Measurements from ENCODE around the gene RPL39L. TPM values are rescaled to one million over a fixed set of nuclear protein-coding genes. Genes with fewer than 3 reads are reported as not detected.

Gene RPL39L
- polyA plus RNA-seq (2013, experiment 1 of 2): 82.8 TPM
- polyA plus RNA-seq (2013, experiment 2 of 2): 80.8 TPM

- no peaks in the 10 kb centered on the region for H3K79me2 ChIP-seq (ENCODE audit: control insufficient read depth, insufficient read depth, low read length)
- H3K9ac ChIP-seq (ENCODE audit: low read length): peak within 1 kb of the TSS; percentile 92
- H3K4ac ChIP-seq (ENCODE audit: low read depth, low read length): peak within 1 kb of the TSS; percentile 77
- no peak within 1 kb of the TSS for H2BK15ac ChIP-seq (replicated peaks; ENCODE audit: low read depth)
- H3K4me3 ChIP-seq (ENCODE audit: low read length): peak within 1 kb of the TSS; percentile 80
- peak within 1 kb of the TSS; percentile 68 for H3K27ac ChIP-seq (ENCODE audit: low read depth, low read length)
- no peak within 1 kb of the TSS for H4K5ac ChIP-seq (ENCODE audit: low read length)
- peak within 1 kb of the TSS; percentile 96 for H3K56ac ChIP-seq (ENCODE audit: low read length)
- no peaks in the 10 kb centered on the region for H3K36me3 ChIP-seq (ENCODE audit: control insufficient read depth, insufficient read depth, low read length)
- peak within 1 kb of the TSS; percentile 85 for H3K18ac ChIP-seq (ENCODE audit: low read length)
- H2AK5ac ChIP-seq (ENCODE audit: low read length): peak within 1 kb of the TSS; percentile 96
- H2BK5ac ChIP-seq (ENCODE audit: low read length): no peak within 1 kb of the TSS
- peak within 1 kb of the TSS; percentile 81 for H3K4me2 ChIP-seq (ENCODE audit: low read length)
- no peak within 1 kb of the TSS for H3K23ac ChIP-seq (ENCODE audit: low read length)
- H3K27me3 ChIP-seq (ENCODE audit: insufficient read depth, low read length, poor library complexity): no peaks in the 10 kb centered on the region
- WGBS (ENCODE audit: extremely low coverage, insufficient coverage, low lambda C conversion rate): no CpG with 5 or more reads among the region's 69 CpGs
- H4K8ac ChIP-seq (ENCODE audit: low read depth, low read length): no peak within 1 kb of the TSS
- no peak within 1 kb of the TSS for H2BK120ac ChIP-seq (ENCODE audit: low read depth, low read length)
- peaks cover 3% of the 10 kb centered on the region for H3K4me1 ChIP-seq (ENCODE audit: control insufficient read depth, low read depth, low read length)
- DNase-seq: peak; percentile 97
- H3K79me1 ChIP-seq (ENCODE audit: low read length): peaks cover 4% of the 10 kb centered on the region
Measured at GRCh38 chr3:187139126-187139894, at the start of gene RPL39L. TSS of gene RPL39L (minus strand) at chr3:187139496. CDS start at chr3:187121300, 18,196 bp downstream.

- DNase-seq: no peak
- H3K36me3 ChIP-seq (ENCODE audit: control insufficient read depth, insufficient read depth, low read length): no peaks in the 10 kb centered on the region
- H3K27me3 ChIP-seq (ENCODE audit: insufficient read depth, low read length, poor library complexity): no peaks in the 10 kb centered on the region
- no peaks in the 10 kb centered on the region for H3K79me1 ChIP-seq (ENCODE audit: low read length)
- no peak overlapping the region for H3K23ac ChIP-seq (ENCODE audit: low read length)
- no peak overlapping the region for H2AK5ac ChIP-seq (ENCODE audit: low read length)
- H3K27ac ChIP-seq (ENCODE audit: low read depth, low read length): no peak overlapping the region
- no peak overlapping the region for H4K5ac ChIP-seq (ENCODE audit: low read length)
- no peak overlapping the region for H2BK120ac ChIP-seq (ENCODE audit: low read depth, low read length)
- no peak overlapping the region for H3K4ac ChIP-seq (ENCODE audit: low read depth, low read length)
- no peak overlapping the region for H3K18ac ChIP-seq (ENCODE audit: low read length)
- peaks cover 7% of the 10 kb centered on the region for H3K4me1 ChIP-seq (ENCODE audit: control insufficient read depth, low read depth, low read length)
- no peak overlapping the region for H4K8ac ChIP-seq (ENCODE audit: low read depth, low read length)
- H2BK5ac ChIP-seq (ENCODE audit: low read length): no peak overlapping the region
- no peak overlapping the region for H3K4me3 ChIP-seq (ENCODE audit: low read length)
- no peak overlapping the region for H3K4me2 ChIP-seq (ENCODE audit: low read length)
- H3K9ac ChIP-seq (ENCODE audit: low read length): no peak overlapping the region
- WGBS (ENCODE audit: extremely low coverage, insufficient coverage, low lambda C conversion rate): no CpG with 5 or more reads among the region's 2 CpGs
- no peaks in the 10 kb centered on the region for H3K79me2 ChIP-seq (ENCODE audit: control insufficient read depth, insufficient read depth, low read length)
- H2BK15ac ChIP-seq (replicated peaks; ENCODE audit: low read depth): no peak overlapping the region
- H3K56ac ChIP-seq (ENCODE audit: low read length): no peak overlapping the region
Measured at GRCh38 chr3:187188931-187189330, 49.6 kb upstream of the RPL39L start.

DNA sequence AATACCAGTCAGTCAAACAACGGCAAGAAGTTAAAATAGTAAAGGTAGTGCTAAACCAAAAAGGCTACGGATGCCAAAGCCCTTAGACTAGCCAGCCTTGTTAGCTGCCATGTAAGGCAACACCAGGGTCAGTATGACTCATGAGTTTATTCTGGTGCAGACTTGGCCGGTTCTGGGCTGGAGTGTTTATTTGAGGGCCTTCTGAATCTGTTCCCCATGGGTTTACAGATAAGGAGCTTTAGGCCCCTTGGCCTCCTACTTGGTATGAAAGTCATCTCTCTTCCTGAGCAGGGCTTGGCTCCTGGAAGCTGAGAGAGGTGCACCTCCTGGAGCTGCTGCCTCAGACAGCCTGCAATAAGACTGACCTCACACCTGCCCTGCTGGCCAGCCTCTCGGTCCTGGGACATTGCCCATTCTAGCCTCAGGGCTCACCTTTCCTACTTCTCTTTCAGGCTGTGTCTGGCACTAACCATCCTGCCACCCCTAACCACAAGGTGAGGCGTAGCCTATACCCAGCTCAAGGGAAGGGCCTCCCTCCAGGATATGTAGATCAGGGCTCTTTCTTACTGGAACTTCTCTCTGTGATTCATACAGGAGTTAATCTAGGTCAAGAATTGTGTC, 47.6 kb upstream of the RPL39L start:
- H2AK5ac ChIP-seq (ENCODE audit: low read length): no peak overlapping the region
- peaks cover 7% of the 10 kb centered on the region for H3K4me1 ChIP-seq (ENCODE audit: control insufficient read depth, low read depth, low read length)
- H3K23ac ChIP-seq (ENCODE audit: low read length): no peak overlapping the region
- H2BK5ac ChIP-seq (ENCODE audit: low read length): no peak overlapping the region
- H4K5ac ChIP-seq (ENCODE audit: low read length): no peak overlapping the region
- no peak overlapping the region for H3K4me2 ChIP-seq (ENCODE audit: low read length)
- H4K8ac ChIP-seq (ENCODE audit: low read depth, low read length): no peak overlapping the region
- no peaks in the 10 kb centered on the region for H3K79me1 ChIP-seq (ENCODE audit: low read length)
- H3K18ac ChIP-seq (ENCODE audit: low read length): no peak overlapping the region
- peak overlapping the region; percentile 49 for H3K27ac ChIP-seq (ENCODE audit: low read depth, low read length)
- no peaks in the 10 kb centered on the region for H3K27me3 ChIP-seq (ENCODE audit: insufficient read depth, low read length, poor library complexity)
- WGBS (ENCODE audit: extremely low coverage, insufficient coverage, low lambda C conversion rate): no CpG with 5 or more reads among the region's 5 CpGs
- H3K79me2 ChIP-seq (ENCODE audit: control insufficient read depth, insufficient read depth, low read length): no peaks in the 10 kb centered on the region
- no peak overlapping the region for H2BK120ac ChIP-seq (ENCODE audit: low read depth, low read length)
- no peak overlapping the region for H2BK15ac ChIP-seq (replicated peaks; ENCODE audit: low read depth)
- no peak overlapping the region for H3K4me3 ChIP-seq (ENCODE audit: low read length)
- H3K56ac ChIP-seq (ENCODE audit: low read length): no peak overlapping the region
- no peak overlapping the region for H3K4ac ChIP-seq (ENCODE audit: low read depth, low read length)
- peak; percentile 71 for DNase-seq
- no peak overlapping the region for H3K9ac ChIP-seq (ENCODE audit: low read length)
- no peaks in the 10 kb centered on the region for H3K36me3 ChIP-seq (ENCODE audit: control insufficient read depth, insufficient read depth, low read length)

- Histone ChIP-seq H3K4me1 (ENCODE audit: control insufficient read depth, low read depth, low read length) (peaks cover 10% of the 10 kb centered on the region), H3K18ac (ENCODE audit: low read length) (peak overlapping the region; percentile 65), H4K8ac (ENCODE audit: low read depth, low read length) (no peak overlapping the region), H3K27ac (ENCODE audit: low read depth, low read length) (peak overlapping the region; percentile 49), H3K4ac (ENCODE audit: low read depth, low read length) (no peak overlapping the region), H3K27me3 (ENCODE audit: insufficient read depth, low read length, poor library complexity) (no peaks in the 10 kb centered on the region), H3K9ac (ENCODE audit: low read length) (no peak overlapping the region), H3K79me1 (ENCODE audit: low read length) (no peaks in the 10 kb centered on the region), H2BK120ac (ENCODE audit: low read depth, low read length) (no peak overlapping the region), H3K4me2 (ENCODE audit: low read length) (no peak overlapping the region), H3K56ac (ENCODE audit: low read length) (no peak overlapping the region), H3K4me3 (ENCODE audit: low read length) (no peak overlapping the region), H3K23ac (ENCODE audit: low read length) (no peak overlapping the region), H3K36me3 (ENCODE audit: control insufficient read depth, insufficient read depth, low read length) (no peaks in the 10 kb centered on the region), H2AK5ac (ENCODE audit: low read length) (no peak overlapping the region), H2BK5ac (ENCODE audit: low read length) (no peak overlapping the region), H3K79me2 (ENCODE audit: control insufficient read depth, insufficient read depth, low read length) (no peaks in the 10 kb centered on the region), H4K5ac (ENCODE audit: low read length) (no peak overlapping the region), H2BK15ac (replicated peaks; ENCODE audit: low read depth) (no peak overlapping the region)
- no peak for DNase-seq
- WGBS (ENCODE audit: extremely low coverage, insufficient coverage, low lambda C conversion rate): no CpG with 5 or more reads among the region's 2 CpGs
Measured at GRCh38 chr3:187186375-187186774, 47.1 kb upstream of the RPL39L start.

GRCh38 chr3:187185759-187186158, 46.5 kb upstream of the RPL39L start:
- Histone ChIP-seq H3K4me1 (ENCODE audit: control insufficient read depth, low read depth, low read length) (peaks cover 11% of the 10 kb centered on the region), H3K56ac (ENCODE audit: low read length) (no peak overlapping the region), H2BK15ac (replicated peaks; ENCODE audit: low read depth) (peak overlapping the region; percentile 86), H3K79me1 (ENCODE audit: low read length) (no peaks in the 10 kb centered on the region), H3K23ac (ENCODE audit: low read length) (peak overlapping the region; percentile 57), H2AK5ac (ENCODE audit: low read length) (no peak overlapping the region), H3K4me3 (ENCODE audit: low read length) (no peak overlapping the region), H3K4ac (ENCODE audit: low read depth, low read length) (no peak overlapping the region), H2BK120ac (ENCODE audit: low read depth, low read length) (no peak overlapping the region), H4K8ac (ENCODE audit: low read depth, low read length) (no peak overlapping the region), H3K18ac (ENCODE audit: low read length) (peak overlapping the region; percentile 39), H3K27ac (ENCODE audit: low read depth, low read length) (peak overlapping the region; percentile 88), H4K5ac (ENCODE audit: low read length) (no peak overlapping the region), H3K79me2 (ENCODE audit: control insufficient read depth, insufficient read depth, low read length) (no peaks in the 10 kb centered on the region), H3K36me3 (ENCODE audit: control insufficient read depth, insufficient read depth, low read length) (no peaks in the 10 kb centered on the region), H3K4me2 (ENCODE audit: low read length) (no peak overlapping the region), H3K9ac (ENCODE audit: low read length) (no peak overlapping the region), H3K27me3 (ENCODE audit: insufficient read depth, low read length, poor library complexity) (no peaks in the 10 kb centered on the region), H2BK5ac (ENCODE audit: low read length) (no peak overlapping the region)
- no CpG with 5 or more reads among the region's 4 CpGs for WGBS (ENCODE audit: extremely low coverage, insufficient coverage, low lambda C conversion rate)
- peak; percentile 75 for DNase-seq
